Testis (tissue), 3 donors: ENCODE measurements around the gene MCC. TPM values are rescaled to one million over a fixed set of nuclear protein-coding genes. Genes with fewer than 3 reads are reported as not detected.
A peak's percentile ranks its signal among the peaks of the same experiment; 100 is the strongest.

Experiments used
- DNase-seq: peaks from one replicate; pipeline ENCODE4 v3.0.0-alpha.2; 2019
- H3K27ac ChIP-seq, 2 donors: fragments of 200-600 bp; sonication (generic); one replicate each; pipeline ENCODE4 v1.5.1; 2019
- H3K27me3 ChIP-seq: fragments of 200-600 bp; sonication (generic); one replicate; pipeline ENCODE4 v1.5.1; 2019
- H3K36me3 ChIP-seq: fragments of 200-600 bp; sonication (generic); one replicate; pipeline ENCODE4 v1.5.1; 2017; ENCODE audit warnings: low read depth; ENCODE audit errors: missing control alignments
- H3K4me1 ChIP-seq: fragments of 200-600 bp; sonication (generic); one replicate; pipeline ENCODE4 v1.5.1; 2019
- H3K4me3 ChIP-seq, 2 donors: fragments of 200-600 bp; sonication (generic); one replicate each; pipeline ENCODE4 v1.5.1; 2017 to 2019
- H3K9me3 ChIP-seq: fragments of 200-600 bp; sonication (generic); one replicate; pipeline ENCODE4 v1.5.1; 2017
- CTCF ChIP-seq, 3 experiments: fragments of 450-650 bp in 2 of 3; fragments of 200-600 bp in 1 of 3; sonication (generic) in 1 of 3; IDR thresholded peaks; one replicate each; pipeline ENCODE4 v1.5.1; 2016 to 2019; ENCODE audit warnings: antibody characterized with exemption in 3 of 3, mild to moderate bottlenecking in 2 of 3, moderate library complexity in 1 of 3
- POLR2A ChIP-seq: fragments of 450-650 bp; IDR thresholded peaks from one replicate; pipeline ENCODE4 v1.6.1; 2017; ENCODE audit warnings: antibody characterized with exemption, mild to moderate bottlenecking, moderate library complexity
- WGBS, 2 donors: methylation state at CpG; one replicate each; pipeline ENCODE4 v1.1.5; 2018; 5-methylcytosine and 5-hydroxymethylcytosine counted together
- intact Hi-C: fragments of 100-400 bp; cut with DNase I; formaldehyde crosslinking; loops from one replicate; pipeline ENCODE4 v1.15.1; 2023; ENCODE audit warnings: low total_unique reads
- polyA plus RNA-seq: library from polyadenylated mRNA; stranded (reverse); fragments of 350-450 nt; fragmentation: Illumina TruSeq; extraction: RNeasy Lipid Tissue Mini Kit (QIAGEN cat#74804); gene quantifications from one replicate; pipeline ENCODE4 v1.2.3, GENCODE V29; 2014; ENCODE audit warnings: low read depth, low replicate concordance; ENCODE audit not compliant: insufficient read depth
- total RNA-seq, 2 donors: library from RNA; depleted of rRNA; stranded (reverse); fragments of >200 nt; gene quantifications; one replicate each; pipeline ENCODE4 v1.2.3, GENCODE V29; 2016

Gene MCC
- total and polyA plus RNA-seq, 3 donors from 2014 or later, result 7.1 to 23.7 (median 21.4) TPM

- WGBS, 2 donors, result 70 to 80% methylated on average over 4 of the region's 4 CpGs
- intact Hi-C loops, result no loop called here
- H3K4me3 ChIP-seq, result no peak overlapping the region
- H3K36me3 ChIP-seq, result no peaks in the 10 kb centered on the region
- H3K27me3 ChIP-seq, result no peaks in the 10 kb centered on the region
- no peak for DNase-seq
- H3K27ac ChIP-seq, result no peak overlapping the region
- H3K9me3 ChIP-seq, result no peaks in the 10 kb centered on the region
- TF ChIP-seq POLR2A (no peak), CTCF (IDR thresholded peaks at IDR 0.05) (no peak)
- no peaks in the 10 kb centered on the region for H3K4me1 ChIP-seq
Observed at GRCh38 chr5:113157886-113158285, 330.4 kb downstream of the MCC start.

GRCh38 chr5:113156271-113156877 lies 331.9 kb downstream of the MCC start:
- 64 to 74% methylated on average over 5 of the region's 5 CpGs for WGBS, 2 donors
- no peaks in the 10 kb centered on the region for H3K27me3 ChIP-seq
- no peaks in the 10 kb centered on the region for H3K36me3 ChIP-seq
- intact Hi-C loops, result no loop called here
- no peaks in the 10 kb centered on the region for H3K9me3 ChIP-seq
- H3K27ac ChIP-seq, result no peak overlapping the region
- TF ChIP-seq POLR2A (no peak), CTCF (IDR thresholded peaks at IDR 0.05) (no peak)
- H3K4me1 ChIP-seq, result no peaks in the 10 kb centered on the region
- no peak for DNase-seq
- no peak overlapping the region for H3K4me3 ChIP-seq

GRCh38 chr5:113153512-113154097 lies 334.6 kb downstream of the MCC start:
- Histone ChIP-seq H3K27me3 (no peaks in the 10 kb centered on the region), H3K4me1 (peaks cover 4% of the 10 kb centered on the region), H3K27ac (peak overlapping the region in 1 of 2 donors; percentile 63), H3K36me3 (no peaks in the 10 kb centered on the region), H3K9me3 (no peaks in the 10 kb centered on the region), H3K4me3 (no peak overlapping the region)
- intact Hi-C loops, result no loop called here
- TF ChIP-seq POLR2A (no peak), CTCF (IDR thresholded peaks at IDR 0.05) (no peak)
- WGBS, 2 donors, result 37 to 56% methylated on average over 1 of the region's 1 CpG
- DNase-seq, result peak; percentile 68

GRCh38 chr5:113152380-113152740 lies 335.9 kb downstream of the MCC start:
- DNase-seq, result no peak
- H3K27ac ChIP-seq, result no peak overlapping the region
- no peak overlapping the region for H3K4me3 ChIP-seq
- H3K4me1 ChIP-seq, result peaks cover 4% of the 10 kb centered on the region
- WGBS, 2 donors, result 90 to 97% methylated on average over 2 of the region's 2 CpGs
- intact Hi-C loops, result no loop called here
- H3K9me3 ChIP-seq, result no peaks in the 10 kb centered on the region
- no peaks in the 10 kb centered on the region for H3K27me3 ChIP-seq
- H3K36me3 ChIP-seq, result no peaks in the 10 kb centered on the region
- TF ChIP-seq POLR2A, result no peak
- no peak for TF ChIP-seq CTCF (IDR thresholded peaks at IDR 0.05)
